ENCODE measurements around the gene LARP6.
"Not testable (repeated sequence)": the region's sequence is repeated elsewhere in the genome, so short reads cannot be mapped to it uniquely, and the experiment has no call there.

Gene LARP6

DNA sequence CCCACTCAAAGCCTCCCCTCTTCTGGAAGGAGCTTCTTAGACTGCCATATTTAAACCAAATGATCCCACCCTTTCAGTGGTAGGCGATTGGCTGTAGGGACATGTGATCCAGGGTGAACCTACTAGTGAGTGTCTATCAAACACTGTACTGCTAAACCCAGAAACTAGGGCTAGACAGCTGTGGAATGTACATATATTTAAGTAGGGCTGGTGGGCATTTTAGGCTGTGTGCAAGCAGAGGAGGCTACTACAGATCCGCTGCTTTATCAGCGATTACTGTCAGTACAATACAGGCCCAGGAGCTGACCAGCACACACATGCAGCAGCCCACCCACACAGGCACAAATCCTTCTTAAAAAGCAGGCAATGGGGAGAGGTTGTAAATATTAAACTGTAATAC, 15.4 kb upstream of the LARP6 start:
- TF ChIP-seq, protein P1, sequence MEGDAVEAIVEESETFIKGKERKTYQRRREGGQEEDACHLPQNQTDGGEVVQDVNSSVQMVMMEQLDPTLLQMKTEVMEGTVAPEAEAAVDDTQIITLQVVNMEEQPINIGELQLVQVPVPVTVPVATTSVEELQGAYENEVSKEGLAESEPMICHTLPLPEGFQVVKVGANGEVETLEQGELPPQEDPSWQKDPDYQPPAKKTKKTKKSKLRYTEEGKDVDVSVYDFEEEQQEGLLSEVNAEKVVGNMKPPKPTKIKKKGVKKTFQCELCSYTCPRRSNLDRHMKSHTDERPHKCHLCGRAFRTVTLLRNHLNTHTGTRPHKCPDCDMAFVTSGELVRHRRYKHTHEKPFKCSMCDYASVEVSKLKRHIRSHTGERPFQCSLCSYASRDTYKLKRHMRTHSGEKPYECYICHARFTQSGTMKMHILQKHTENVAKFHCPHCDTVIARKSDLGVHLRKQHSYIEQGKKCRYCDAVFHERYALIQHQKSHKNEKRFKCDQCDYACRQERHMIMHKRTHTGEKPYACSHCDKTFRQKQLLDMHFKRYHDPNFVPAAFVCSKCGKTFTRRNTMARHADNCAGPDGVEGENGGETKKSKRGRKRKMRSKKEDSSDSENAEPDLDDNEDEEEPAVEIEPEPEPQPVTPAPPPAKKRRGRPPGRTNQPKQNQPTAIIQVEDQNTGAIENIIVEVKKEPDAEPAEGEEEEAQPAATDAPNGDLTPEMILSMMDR (conservative IDR thresholded peaks at IDR 0.05; ENCODE audit: low read depth, low read length) = no peak
- H3K4me3 ChIP-seq (ENCODE audit: low read depth, low read length) = no peak overlapping the region
- no peak for DNase-seq (ENCODE audit: low read depth)

DNA sequence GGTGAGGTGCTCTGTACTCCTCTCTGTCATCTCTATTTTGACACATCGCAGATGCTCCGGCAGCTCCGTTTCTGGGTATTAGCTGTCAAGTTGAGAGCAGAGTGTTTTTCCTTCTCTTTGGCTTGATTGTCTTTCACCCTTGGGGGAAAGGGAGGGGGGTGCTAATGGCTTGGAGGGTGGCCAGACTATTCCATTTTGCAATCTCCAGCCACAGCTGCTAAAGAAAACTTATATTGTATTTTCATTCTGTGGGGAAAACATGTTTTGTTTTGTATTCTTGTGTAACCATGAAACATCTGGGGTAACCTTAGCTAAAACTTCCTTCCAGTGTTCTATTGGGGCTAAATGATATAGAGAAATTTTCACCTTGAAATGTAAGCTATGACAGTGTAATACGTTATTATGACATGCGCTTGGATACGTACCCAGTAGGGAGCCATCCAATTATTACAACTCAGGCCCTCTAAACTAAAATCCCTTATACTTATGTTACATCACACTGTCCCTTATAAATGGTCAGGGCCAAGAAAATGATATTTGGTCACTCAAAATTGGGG, 14.0 kb upstream of the LARP6 start:
- H3K4me3 ChIP-seq (ENCODE audit: low read depth, low read length) = no peak overlapping the region
- DNase-seq (ENCODE audit: low read depth) = peak; percentile 90

DNA sequence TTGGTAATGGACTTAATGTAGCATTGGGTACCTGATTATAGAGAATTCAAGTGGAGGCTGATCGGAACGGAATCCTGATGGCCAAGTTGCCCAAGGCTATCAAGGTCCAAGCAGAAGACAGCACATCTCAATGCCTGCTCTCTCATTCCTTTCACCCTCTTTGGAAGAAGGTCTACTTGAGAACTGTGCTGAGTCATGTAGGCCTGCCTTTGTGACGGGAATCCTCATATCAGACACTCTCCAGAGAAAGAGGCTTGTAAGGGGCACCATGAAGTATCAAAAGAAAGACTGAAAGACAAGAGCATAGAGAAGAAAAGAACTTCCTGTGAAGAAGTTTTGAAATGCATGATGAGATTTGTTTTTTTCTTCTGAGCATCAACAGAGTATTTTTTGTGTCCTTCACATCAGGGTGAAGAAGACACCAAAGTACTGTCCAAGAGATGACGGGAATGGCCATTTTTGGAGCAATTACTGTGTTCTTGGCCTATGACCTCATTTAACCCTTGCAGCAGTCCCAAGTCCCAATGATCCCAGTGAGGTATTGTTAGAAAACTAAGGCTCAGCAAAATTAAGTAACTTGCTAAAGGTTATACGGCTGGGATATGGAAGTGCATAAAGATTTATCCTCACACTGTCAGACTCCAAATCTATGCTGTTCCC, 13.2 kb upstream of the LARP6 start:
- TF ChIP-seq, protein P1 (conservative IDR thresholded peaks at IDR 0.05; ENCODE audit: low read depth, low read length) = no peak
- peak; percentile 45 for DNase-seq (ENCODE audit: low read depth)
- H3K4me3 ChIP-seq (ENCODE audit: low read depth, low read length) = no peak overlapping the region

More for the DNA sequence above, 14.0 kb upstream of the LARP6 start:
- TF ChIP-seq, protein P1 (conservative IDR thresholded peaks at IDR 0.05; ENCODE audit: low read depth, low read length) = no peak

- H3K4me3 ChIP-seq (ENCODE audit: low read depth, low read length) = no peak overlapping the region
- DNase-seq (ENCODE audit: low read depth) = peak; percentile 90
- TF ChIP-seq, protein P1 (conservative IDR thresholded peaks at IDR 0.05; ENCODE audit: low read depth, low read length) = no peak
Measured at GRCh38 chr15:70863450-70864218, 9.7 kb upstream of the LARP6 start.

DNA sequence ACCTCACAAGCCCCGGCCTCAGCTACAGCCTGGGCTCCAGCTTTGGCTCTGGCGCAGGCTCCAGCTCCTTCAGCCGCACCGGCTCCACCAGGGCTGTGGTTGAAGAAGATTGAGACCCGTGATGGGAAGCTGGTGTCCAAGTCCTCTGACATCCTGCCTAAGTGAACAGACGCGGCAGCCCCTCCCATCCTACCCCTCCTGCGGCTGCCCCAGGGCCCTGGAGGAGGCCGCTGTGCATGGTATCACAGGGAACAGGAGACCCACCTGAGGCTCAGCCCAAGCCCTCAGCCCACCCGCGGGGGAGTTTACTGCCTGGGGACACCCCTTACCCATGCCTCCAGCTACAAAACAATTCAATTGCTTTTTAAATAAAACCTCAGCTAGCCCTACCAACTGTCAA, 6.0 kb upstream of the LARP6 start:
- TF ChIP-seq, protein P1 (conservative IDR thresholded peaks at IDR 0.05; ENCODE audit: low read depth, low read length) = no peak
- DNase-seq (ENCODE audit: low read depth) = no peak
- H3K4me3 ChIP-seq (ENCODE audit: low read depth, low read length) = no peak overlapping the region

GRCh38 chr15:70859322-70859908, 5.5 kb upstream of the LARP6 start:
- no peak overlapping the region for H3K4me3 ChIP-seq (ENCODE audit: low read depth, low read length)
- no peak for DNase-seq (ENCODE audit: low read depth)
- TF ChIP-seq, protein P1 (conservative IDR thresholded peaks at IDR 0.05; ENCODE audit: low read depth, low read length) = no peak

- not testable (repeated sequence) for DNase-seq (ENCODE audit: low read depth); H3K4me3 ChIP-seq (ENCODE audit: low read depth, low read length)
Measured at GRCh38 chr15:70858614-70859321, 4.8 kb upstream of the LARP6 start.
